OCI-LY7 (cell line): Measurements from ENCODE around the gene MUC3A. TPM values are rescaled to one million over a fixed set of nuclear protein-coding genes. Genes with fewer than 3 reads are reported as not detected.
"Not testable (repeated sequence)": the region's sequence is repeated elsewhere in the genome, so short reads cannot be mapped to it uniquely, and the experiment has no call there.

Experiments used
- BruUV-seq: library from RNA; stranded (reverse); fragments of 400-500 nt; replicated peaks from 2 replicates; lab custom pipeline; 2021; lab: Mats Ljungman, UMichigan
- CTCF ChIA-PET: fragments of 300-600 bp; sonication (Branson Sonifier 250); formaldehyde crosslinking; loops from one replicate; lab custom pipeline; 2022; ENCODE audit warnings: antibody characterized with exemption; ENCODE audit not compliant: unreplicated experiment; lab: Charles Lee
- POLR2A ChIA-PET: fragments of 300-600 bp; sonication (Branson Sonifier 250); formaldehyde crosslinking; loops from one replicate; lab custom pipeline; 2022; ENCODE audit warnings: antibody characterized with exemption; lab: Charles Lee
- DNase-seq: peaks from one replicate; pipeline ENCODE4 v3.0.0-alpha.2; 2015; ENCODE audit warnings: low spot score
- H2AFZ ChIP-seq: fragments of 200-600 bp; sonication (generic), shearing (Covaris generic); 2 replicates; pipeline ENCODE4 v1.6.1; 2014; ENCODE audit warnings: mild to moderate bottlenecking, antibody characterized with exemption, low read length, moderate library complexity
- H3K27ac ChIP-seq: fragments of 200-600 bp; sonication (generic); 2 replicates; pipeline ENCODE4 v1.5.1; 2014; ENCODE audit warnings: mixed run types, low read depth, mild to moderate bottlenecking, moderate library complexity, low read length, inconsistent platforms; ENCODE audit not compliant: poor library complexity, severe bottlenecking
- H3K36me3 ChIP-seq: fragments of 200-600 bp; sonication (generic); 2 replicates; pipeline ENCODE4 v1.6.1; 2014; ENCODE audit warnings: mild to moderate bottlenecking, antibody characterized with exemption, low read length, moderate library complexity, mixed read lengths; ENCODE audit not compliant: insufficient read depth
- H3K4me1 ChIP-seq: fragments of 200-600 bp; sonication (generic); 2 replicates; pipeline ENCODE4 v1.5.1; 2014; ENCODE audit warnings: mild to moderate bottlenecking, low read length; ENCODE audit not compliant: insufficient read depth, poor library complexity, severe bottlenecking
- H3K4me2 ChIP-seq: fragments of 200-600 bp; sonication (generic); 2 replicates; pipeline ENCODE4 v1.6.1; 2014; ENCODE audit warnings: mild to moderate bottlenecking, low read length
- H3K4me3 ChIP-seq: fragments of 200-600 bp; sonication (generic); 2 replicates; pipeline ENCODE4 v1.5.1; 2014; ENCODE audit warnings: mild to moderate bottlenecking, low read depth, low read length; ENCODE audit not compliant: poor library complexity, severe bottlenecking
- H3K79me2 ChIP-seq: fragments of 200-600 bp; sonication (generic); 2 replicates; pipeline ENCODE4 v1.6.1; 2016; ENCODE audit warnings: low read depth, mild to moderate bottlenecking, low read length, moderate library complexity, mixed read lengths; ENCODE audit not compliant: insufficient read depth
- H3K9me2 ChIP-seq: fragments of 200-600 bp; sonication (generic); 2 replicates; pipeline ENCODE4 v1.6.1; 2016; ENCODE audit warnings: mild to moderate bottlenecking, low read length, mixed read lengths; ENCODE audit not compliant: insufficient read depth
- H3K9me3 ChIP-seq: fragments of 200-600 bp; sonication (generic); 2 replicates; pipeline ENCODE4 v1.6.1; 2014; ENCODE audit warnings: mild to moderate bottlenecking, mixed run types, low read length, mixed read lengths
- H4K20me1 ChIP-seq: fragments of 200-600 bp; sonication (generic); 2 replicates; pipeline ENCODE4 v1.6.1; 2014; ENCODE audit warnings: mild to moderate bottlenecking, antibody characterized with exemption, low read length, moderate library complexity, mixed read lengths; ENCODE audit not compliant: insufficient read depth
- EZH2phosphoT487 ChIP-seq: fragments of 200-600 bp; sonication (generic); IDR thresholded peaks from 2 replicates; pipeline ENCODE4 v1.6.1; 2018; ENCODE audit warnings: low read depth, borderline replicate concordance, mild to moderate bottlenecking, mixed run types, antibody characterized with exemption, low read length, moderate library complexity, mixed read lengths
- intact Hi-C: fragments of 100-400 bp; cut with micrococcal nuclease; formaldehyde crosslinking; loops from one replicate; pipeline ENCODE4 v1.10.0; 2022; ENCODE audit not compliant: unreplicated experiment
- total RNA-seq, 2 experiments: library from RNA; depleted of rRNA in 1 of 2; stranded (reverse); fragments of >200 nt in 1 of 2; shearing (Covaris generic) in 1 of 2; gene quantifications; 2 replicates each; pipeline ENCODE4 v1.2.3, GENCODE V29; 2014 to 2022
- TF ChIP-seq, protein P1 (sequence below): fragments of 200-600 bp; sonication (generic); conservative IDR thresholded peaks from 2 replicates; pipeline ENCODE4 v1.5.1; 2014; ENCODE audit warnings: mild to moderate bottlenecking, antibody characterized with exemption, low read length, moderate library complexity, mixed read lengths

Gene MUC3A
- total RNA-seq, 2 experiments from 2014 or later: not detected

DNA sequence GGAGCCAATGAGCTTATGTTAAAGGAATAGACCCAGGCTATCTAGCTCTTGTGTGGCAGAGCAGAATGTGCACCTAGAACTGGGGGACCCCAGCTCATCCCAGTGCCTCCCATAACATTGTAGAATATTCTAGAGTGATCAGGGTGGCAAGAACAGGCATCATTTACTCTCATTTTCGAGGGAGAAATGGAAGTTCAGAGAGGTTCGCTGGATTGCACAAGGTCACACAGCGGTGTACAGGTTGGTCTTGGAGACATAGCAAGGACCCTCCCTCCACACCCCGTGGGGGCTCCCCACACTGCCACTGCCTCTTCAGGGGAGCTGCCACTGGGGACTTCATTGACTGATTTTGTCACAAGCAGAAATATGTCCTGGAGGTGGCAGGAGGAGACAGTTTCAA is 29.0 kb downstream of the MUC3A start:
- CTCF ChIA-PET: interaction anchor here (0.6 kb wide), 1 partner anchor 1540 kb away, joined by 4 read pairs; the partner anchor contains the start of gene PTCD1
- Histone ChIP-seq H3K27ac (no peak overlapping the region), H3K4me2 (no peak overlapping the region), H3K9me2 (no peaks in the 10 kb centered on the region), H3K36me3 (no peaks in the 10 kb centered on the region), H3K9me3 (no peaks in the 10 kb centered on the region), H4K20me1 (no peaks in the 10 kb centered on the region), H3K79me2 (no peaks in the 10 kb centered on the region), H3K4me3 (no peak overlapping the region), H3K4me1 (no peaks in the 10 kb centered on the region), H2AFZ (no peak overlapping the region)
- POLR2A ChIA-PET: no interaction called here
- intact Hi-C loops: no loop called here
- no peak for TF ChIP-seq EZH2phosphoT487
- TF ChIP-seq, protein P1, sequence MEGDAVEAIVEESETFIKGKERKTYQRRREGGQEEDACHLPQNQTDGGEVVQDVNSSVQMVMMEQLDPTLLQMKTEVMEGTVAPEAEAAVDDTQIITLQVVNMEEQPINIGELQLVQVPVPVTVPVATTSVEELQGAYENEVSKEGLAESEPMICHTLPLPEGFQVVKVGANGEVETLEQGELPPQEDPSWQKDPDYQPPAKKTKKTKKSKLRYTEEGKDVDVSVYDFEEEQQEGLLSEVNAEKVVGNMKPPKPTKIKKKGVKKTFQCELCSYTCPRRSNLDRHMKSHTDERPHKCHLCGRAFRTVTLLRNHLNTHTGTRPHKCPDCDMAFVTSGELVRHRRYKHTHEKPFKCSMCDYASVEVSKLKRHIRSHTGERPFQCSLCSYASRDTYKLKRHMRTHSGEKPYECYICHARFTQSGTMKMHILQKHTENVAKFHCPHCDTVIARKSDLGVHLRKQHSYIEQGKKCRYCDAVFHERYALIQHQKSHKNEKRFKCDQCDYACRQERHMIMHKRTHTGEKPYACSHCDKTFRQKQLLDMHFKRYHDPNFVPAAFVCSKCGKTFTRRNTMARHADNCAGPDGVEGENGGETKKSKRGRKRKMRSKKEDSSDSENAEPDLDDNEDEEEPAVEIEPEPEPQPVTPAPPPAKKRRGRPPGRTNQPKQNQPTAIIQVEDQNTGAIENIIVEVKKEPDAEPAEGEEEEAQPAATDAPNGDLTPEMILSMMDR: no peak
- DNase-seq: no peak
- BruUV-seq: no TSS peak

DNA sequence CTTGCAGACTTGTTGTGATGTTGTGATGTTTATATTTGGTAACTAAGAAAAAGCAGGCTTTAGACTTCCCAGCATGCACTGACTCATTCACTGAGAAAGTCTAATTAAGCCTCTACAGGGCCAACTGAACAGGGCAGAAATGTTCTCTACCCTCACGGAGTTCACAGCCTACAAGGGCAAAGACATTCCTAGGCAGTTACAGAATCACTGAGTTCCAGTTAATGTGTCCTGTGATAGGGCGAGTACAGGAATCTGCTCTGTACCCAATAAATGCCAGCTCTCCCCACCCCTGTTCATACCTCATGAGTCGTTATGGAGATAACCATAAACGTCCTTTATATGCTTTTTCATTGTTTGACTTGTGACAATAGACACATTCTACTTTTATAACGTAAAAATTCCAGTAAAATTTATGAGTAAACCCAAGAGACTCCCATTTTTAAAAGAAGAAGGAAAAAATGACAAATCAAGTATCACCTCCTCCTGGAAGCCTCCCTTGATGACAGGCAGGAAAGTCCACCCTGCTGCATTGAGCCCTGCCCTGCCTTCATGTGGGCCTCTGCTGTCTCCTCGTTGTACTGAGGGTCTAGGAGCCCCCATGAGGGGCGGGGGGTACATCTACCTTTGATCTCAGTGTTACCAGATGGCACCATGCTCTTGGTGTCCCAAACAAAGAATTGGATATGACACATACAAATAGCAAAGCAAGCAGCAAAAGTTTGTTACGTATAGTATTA is 34.3 kb downstream of the MUC3A start:
- intact Hi-C loops: no loop called here
- no peak for DNase-seq
- no peak overlapping the region for H2AFZ ChIP-seq
- H3K9me3 ChIP-seq: no peaks in the 10 kb centered on the region
- H4K20me1 ChIP-seq: no peaks in the 10 kb centered on the region
- H3K4me3 ChIP-seq: no peak overlapping the region
- TF ChIP-seq, protein P1: no peak
- TF ChIP-seq EZH2phosphoT487: no peak
- ChIA-PET CTCF (no interaction called here), POLR2A (no interaction called here)
- no peaks in the 10 kb centered on the region for H3K9me2 ChIP-seq
- no peak overlapping the region for H3K4me2 ChIP-seq
- H3K4me1 ChIP-seq: no peaks in the 10 kb centered on the region
- no TSS peak for BruUV-seq
- no peak overlapping the region for H3K27ac ChIP-seq
- no peaks in the 10 kb centered on the region for H3K79me2 ChIP-seq
- H3K36me3 ChIP-seq: no peaks in the 10 kb centered on the region

DNA sequence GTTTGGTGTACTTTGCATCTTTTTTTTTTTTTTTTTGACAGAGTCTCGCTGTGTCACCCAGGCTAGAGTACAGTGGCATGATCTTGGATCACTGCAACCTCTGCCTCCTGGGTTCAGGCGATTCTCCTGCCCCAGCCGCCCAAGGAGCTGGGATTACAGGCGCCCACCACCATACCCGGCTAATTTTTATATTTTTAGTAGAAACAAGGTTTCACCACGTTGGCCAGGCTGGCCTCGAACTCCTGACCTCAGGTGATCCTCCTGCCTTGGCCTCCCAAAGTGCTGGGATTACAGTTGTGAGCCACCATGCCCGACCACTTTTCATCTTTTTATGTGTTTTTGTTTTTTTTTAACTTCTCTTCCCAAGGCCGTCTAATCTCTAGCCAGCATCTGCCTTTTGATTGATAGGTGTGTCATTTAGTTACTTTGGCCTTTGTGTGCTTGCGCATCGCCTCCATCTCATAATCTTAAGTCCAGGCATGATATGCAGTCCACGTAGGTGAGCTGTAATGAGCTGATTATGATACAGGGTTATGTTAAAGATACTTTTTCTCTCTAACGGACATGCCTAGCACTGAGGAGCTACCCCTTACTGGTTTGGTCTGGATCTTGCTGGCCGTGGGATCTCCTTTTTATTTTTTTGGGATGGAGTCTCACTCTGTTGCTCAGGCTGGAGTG is 35.0 kb downstream of the MUC3A start:
- H3K79me2 ChIP-seq, H3K4me1 ChIP-seq, intact Hi-C loops, H3K36me3 ChIP-seq, H3K9me3 ChIP-seq, H3K4me2 ChIP-seq, BruUV-seq, DNase-seq, CTCF ChIA-PET, H3K9me2 ChIP-seq, H2AFZ ChIP-seq, H3K4me3 ChIP-seq, POLR2A ChIA-PET, H4K20me1 ChIP-seq, H3K27ac ChIP-seq: not testable (repeated sequence)

DNA sequence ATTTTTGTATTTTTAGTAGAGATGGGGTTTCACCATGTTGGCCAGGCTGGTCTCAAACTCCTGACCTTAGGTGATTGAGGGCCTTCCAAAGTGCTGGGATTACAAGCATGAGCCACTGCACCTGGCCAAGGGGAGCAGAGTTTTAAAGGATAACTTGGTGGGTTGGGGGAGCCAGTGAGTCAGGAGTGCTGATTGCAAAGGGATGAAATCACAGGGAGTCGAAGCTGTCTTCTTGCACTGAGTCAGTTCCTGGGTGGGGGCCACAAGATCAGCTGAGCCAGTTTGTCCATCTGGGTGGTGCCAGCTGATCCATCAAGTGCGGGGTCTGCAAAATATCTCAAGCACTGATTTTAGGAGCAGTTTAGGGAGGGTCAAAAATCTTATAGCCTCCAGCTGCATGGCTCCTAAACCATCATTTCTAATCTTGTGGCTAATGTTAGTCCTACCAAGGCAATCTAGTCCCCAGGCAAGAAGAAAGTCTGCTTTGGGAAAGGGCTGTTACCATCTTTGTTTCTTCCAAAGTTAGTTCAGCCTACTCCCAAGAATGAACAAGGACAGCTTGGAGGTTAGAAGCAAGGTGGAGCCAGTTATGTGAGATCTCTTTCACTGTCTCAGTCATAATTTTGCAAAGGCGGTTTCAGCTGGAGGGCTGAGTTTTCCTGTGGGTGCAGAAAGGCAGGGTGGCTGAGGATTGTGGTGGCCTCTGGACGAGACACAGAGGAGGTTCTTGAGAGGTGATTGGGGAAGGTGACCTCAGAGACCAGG is 35.9 kb downstream of the MUC3A start:
- H3K27ac ChIP-seq, intact Hi-C loops, POLR2A ChIA-PET, BruUV-seq, H3K4me2 ChIP-seq, DNase-seq, H3K79me2 ChIP-seq, H3K4me1 ChIP-seq, H3K4me3 ChIP-seq, CTCF ChIA-PET, H2AFZ ChIP-seq, H3K9me2 ChIP-seq, H3K9me3 ChIP-seq, H4K20me1 ChIP-seq, H3K36me3 ChIP-seq: not testable (repeated sequence)
